ENCODE results near the gene OR10W1. TPM values are rescaled to one million over a fixed set of nuclear protein-coding genes. Genes with fewer than 3 reads are reported as not detected.

OR10W1 gene
- total RNA-seq, 4 donors from 2014 or later: not detected

GRCh38 chr11:58254936-58255335, 13.1 kb downstream of the OR10W1 start:
- intact Hi-C loops (cut with DNase I; ENCODE audit: low total_unique reads): no loop called here
- TF ChIP-seq POLR2A (IDR thresholded peaks at IDR 0.05) (no peak), CTCF (IDR thresholded peaks at IDR 0.05) (no peak)
- WGBS, 2 donors: 60 to 68% methylated on average over 1 of the region's 1 CpG
- no peak overlapping the region for H3K4me3 ChIP-seq (ENCODE audit: low read depth, poor library complexity, severe bottlenecking)
- no peak for DNase-seq (ENCODE audit: low spot score in 2 of 2)

- DNase-seq (ENCODE audit: low spot score in 2 of 2): no peak
- WGBS, 2 donors: 91 to 99% methylated on average over 2 of the region's 2 CpGs
- TF ChIP-seq POLR2A (IDR thresholded peaks at IDR 0.05): no peak
- no peak for TF ChIP-seq CTCF (IDR thresholded peaks at IDR 0.05)
- no peak overlapping the region for H3K4me3 ChIP-seq (ENCODE audit: low read depth, poor library complexity, severe bottlenecking)
- intact Hi-C loops (cut with DNase I; ENCODE audit: low total_unique reads): no loop called here
Measured at GRCh38 chr11:58243954-58244353, 24.1 kb downstream of the OR10W1 start.

- intact Hi-C loops (cut with DNase I; ENCODE audit: low total_unique reads): no loop called here
- no peak for DNase-seq (ENCODE audit: low spot score in 2 of 2)
- TF ChIP-seq CTCF (IDR thresholded peaks at IDR 0.05): no peak
- TF ChIP-seq POLR2A (IDR thresholded peaks at IDR 0.05): no peak
- 92 to 93% methylated on average over 32 of the region's 32 CpGs for WGBS, 2 donors
- H3K4me3 ChIP-seq (ENCODE audit: low read depth, poor library complexity, severe bottlenecking): no peak overlapping the region
Measured at GRCh38 chr11:58227956-58228615, 40.0 kb downstream of the OR10W1 start.

GRCh38 chr11:58222721-58223120, 45.3 kb downstream of the OR10W1 start:
- intact Hi-C loops (cut with DNase I; ENCODE audit: low total_unique reads): no loop called here
- no peak for TF ChIP-seq CTCF (IDR thresholded peaks at IDR 0.05)
- no peak for TF ChIP-seq POLR2A (IDR thresholded peaks at IDR 0.05)
- no peak overlapping the region for H3K4me3 ChIP-seq (ENCODE audit: low read depth, poor library complexity, severe bottlenecking)
- DNase-seq (ENCODE audit: low spot score in 2 of 2): no peak
- 45 to 48% methylated on average over 7 of the region's 7 CpGs for WGBS, 2 donors

Other genes starting within 250 kb of the OR10W1 start
- not detected for gene OR9Q1, start 244.4 kb downstream of the OR10W1 start, total RNA-seq
- gene OR6Q1, start 237.3 kb downstream of the OR10W1 start, total RNA-seq: not detected
- not detected for gene OR9I1, start 142.7 kb downstream of the OR10W1 start, total RNA-seq
- under 1 TPM in 1 of 4 donors, not detected in 3; 0.65 TPM for gene OR9Q2, start 79.2 kb downstream of the OR10W1 start, total RNA-seq
- not detected for gene OR1S2, start 64.1 kb downstream of the OR10W1 start, total RNA-seq
- gene OR1S1, start 55.5 kb downstream of the OR10W1 start, total RNA-seq: not detected
- not detected for gene OR10Q1, start 39.3 kb downstream of the OR10W1 start, total RNA-seq
- not detected for gene OR5B17, start 90.8 kb upstream of the OR10W1 start, total RNA-seq
- not detected for gene OR5B3, start 138.6 kb upstream of the OR10W1 start, total RNA-seq
- gene OR5B2, start 159.9 kb upstream of the OR10W1 start, total RNA-seq: not detected
- gene OR5B12, start 174.0 kb upstream of the OR10W1 start, total RNA-seq: not detected
- gene OR5B21, start 239.8 kb upstream of the OR10W1 start, total RNA-seq: not detected